NCI-H2227 treated with DMSO at 0.1 percent for 48 hours (cell line): ENCODE results near the gene ATG2A.
"Not testable (repeated sequence)": the region's sequence is repeated elsewhere in the genome, so short reads cannot be mapped to it uniquely, and the experiment has no call there.

Experiments
- DNase-seq: peaks from one replicate; lab custom pipeline; 2025; lab: John Stamatoyannopoulos, UW

Gene ATG2A

DNA sequence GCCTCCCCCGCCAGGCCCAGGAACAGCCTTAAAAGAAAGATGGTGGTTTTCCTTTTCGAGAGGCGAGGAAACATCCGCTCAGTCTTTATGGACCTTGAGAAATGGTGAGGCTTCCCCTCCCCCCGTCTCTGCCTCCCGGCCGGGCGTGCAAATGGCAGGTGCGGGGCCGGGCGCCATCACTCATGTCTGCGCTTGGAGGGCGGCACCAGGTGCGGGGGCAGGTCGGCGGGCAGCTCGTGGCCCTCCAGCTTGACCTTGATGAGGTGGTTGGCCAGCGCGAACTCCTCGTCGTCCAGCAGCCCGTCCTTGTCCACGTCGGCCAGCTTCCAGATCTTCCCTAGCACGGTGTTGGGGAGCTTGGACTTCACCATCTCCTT is 62.9 kb downstream of the ATG2A start:
- no peak for DNase-seq

GRCh38 chr11:64853709-64854108 is 63.3 kb downstream of the ATG2A start:
- DNase-seq, result no peak

GRCh38 chr11:64852804-64853509 is 64.1 kb downstream of the ATG2A start:
- DNase-seq, result no peak

DNA sequence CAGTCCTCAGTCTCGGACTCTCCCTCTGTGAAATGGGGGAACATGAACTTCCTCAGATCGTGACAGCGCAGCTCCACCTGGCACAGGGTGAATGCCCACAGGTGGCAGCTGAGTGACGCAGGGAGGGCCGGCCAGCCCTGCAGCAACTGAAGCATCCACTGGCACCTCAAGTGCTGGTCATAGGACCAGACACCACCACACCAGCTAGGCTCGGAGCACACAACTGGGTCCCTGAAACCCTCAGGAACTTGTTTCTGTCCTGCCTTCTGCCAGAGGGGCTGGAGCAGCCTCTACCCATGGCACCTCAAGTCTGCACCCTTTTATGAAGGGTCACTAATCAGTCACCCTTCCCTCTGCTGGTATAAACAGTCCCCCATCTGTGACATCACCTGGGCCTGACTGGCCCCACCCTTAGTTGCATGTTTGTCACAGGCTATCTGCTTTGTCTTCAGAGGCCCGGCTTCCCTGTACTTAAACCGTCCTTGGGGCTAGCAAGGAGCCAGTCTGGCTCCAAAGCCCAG is 65.1 kb downstream of the ATG2A start:
- DNase-seq, result no peak

GRCh38 chr11:64850979-64851567 is 65.9 kb downstream of the ATG2A start:
- no peak for DNase-seq

GRCh38 chr11:64849598-64850356 is 67.2 kb downstream of the ATG2A start:
- no peak for DNase-seq

DNA sequence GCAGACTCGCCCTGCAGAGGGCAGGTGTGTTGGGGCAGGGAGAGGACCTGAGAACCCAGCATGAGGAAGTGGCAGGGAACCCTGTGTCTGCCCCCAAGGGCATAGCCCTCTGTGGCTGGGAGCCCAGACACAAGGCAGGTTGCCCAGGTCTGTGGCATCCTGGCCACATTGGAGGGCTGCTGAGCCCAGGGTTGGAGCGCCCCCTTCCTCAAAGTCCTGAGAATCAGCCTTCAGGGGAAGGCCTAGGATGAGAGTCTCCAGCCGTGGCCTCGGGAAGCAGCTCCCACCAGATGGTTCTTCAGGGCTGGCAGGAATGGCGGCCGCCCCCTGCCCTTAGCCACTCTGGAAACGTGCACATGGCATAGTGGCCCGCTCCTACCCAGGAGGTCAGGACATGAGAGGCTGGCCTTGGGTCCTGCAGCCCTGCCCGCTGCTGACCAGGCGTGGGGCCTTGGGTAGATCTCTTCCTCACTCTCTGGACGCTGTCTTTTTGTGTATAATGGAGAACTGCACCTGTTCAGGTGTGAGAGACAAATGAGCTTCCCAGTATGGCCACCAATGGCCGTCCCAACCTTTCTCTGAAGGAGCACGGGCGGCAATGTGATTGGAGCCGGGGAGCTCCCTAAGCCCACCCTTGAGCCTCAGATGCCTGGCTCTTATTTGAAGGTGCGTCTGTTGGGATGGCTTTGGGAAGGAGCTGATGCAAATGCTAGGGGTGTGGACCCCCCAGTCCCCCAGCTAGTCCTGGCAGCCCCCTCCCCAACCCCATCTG is 68.0 kb downstream of the ATG2A start:
- no peak for DNase-seq

DNA sequence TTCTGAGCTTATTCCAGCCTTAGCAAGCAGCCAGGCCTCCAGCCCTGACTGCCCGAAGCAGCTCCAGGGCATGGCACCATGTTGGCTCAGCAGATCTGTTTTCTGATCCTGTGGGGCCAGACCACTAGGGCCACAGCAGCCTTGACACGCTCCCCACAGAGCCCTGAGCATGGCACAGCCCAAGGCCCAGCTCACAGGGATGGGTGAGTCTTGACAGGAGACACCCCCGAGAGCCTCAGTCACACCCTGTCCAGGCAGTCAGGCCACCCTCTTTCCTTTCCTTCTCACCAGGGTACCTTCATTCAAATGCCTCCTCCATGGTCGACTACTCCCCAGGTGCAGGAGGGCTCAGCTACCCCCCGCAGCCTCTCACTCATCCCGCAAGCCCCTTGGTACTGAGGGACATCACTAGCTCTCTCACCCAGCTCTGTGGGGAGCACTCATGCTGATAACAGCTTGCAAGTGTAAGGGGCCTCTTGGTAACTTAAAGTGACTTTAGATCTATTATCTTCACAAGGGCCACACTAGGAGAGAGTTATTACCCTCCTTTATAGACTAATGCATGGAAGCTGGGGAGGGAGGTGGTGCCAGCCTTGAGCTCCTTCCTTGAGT is 68.7 kb downstream of the ATG2A start:
- DNase-seq, result no peak

DNA sequence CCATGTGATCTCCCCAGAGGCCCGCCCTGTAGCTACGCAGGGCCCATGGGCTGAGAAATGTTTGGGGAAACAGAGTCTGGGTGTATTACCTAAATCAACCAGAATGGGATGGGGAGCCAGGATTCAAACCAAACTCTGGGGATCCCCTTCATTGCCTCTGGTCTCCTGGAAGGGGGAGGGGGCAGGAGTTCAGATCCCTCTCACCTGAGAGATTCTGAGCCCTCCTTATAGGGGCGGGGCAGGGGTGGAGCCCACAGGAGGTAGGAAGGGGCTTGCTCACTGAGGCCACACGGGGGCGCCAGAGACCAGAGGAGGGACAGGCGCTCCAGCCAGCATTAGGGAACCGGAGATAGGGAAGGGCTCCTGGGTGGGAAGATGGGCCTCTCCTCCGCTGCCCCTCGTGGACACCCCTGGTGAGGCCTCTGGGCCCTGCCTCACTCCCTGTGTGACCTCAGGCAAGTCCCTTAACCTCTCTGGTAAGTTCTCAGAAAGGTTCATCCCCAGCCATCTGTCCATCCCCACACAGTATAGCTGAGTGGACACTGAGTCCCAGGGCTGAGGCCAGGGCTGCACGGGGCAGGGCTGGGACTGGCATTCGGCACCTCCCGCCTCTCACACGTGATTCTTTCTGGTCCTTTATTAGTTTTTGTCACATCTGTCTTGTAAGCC is 69.9 kb downstream of the ATG2A start:
- peak; percentile 85 for DNase-seq

GRCh38 chr11:64845776-64846129 is 71.3 kb downstream of the ATG2A start:
- DNase-seq, result not testable (repeated sequence)

- DNase-seq, result no peak
These were observed 71.8 kb downstream of the ATG2A start for GRCh38 chr11:64845129-64845775.
